Mucosa of descending colon (tissue), 3 donors: ENCODE data around the gene PCED1A. TPM values are rescaled to one million over a fixed set of nuclear protein-coding genes. Genes with fewer than 3 reads are reported as not detected.

Experiments
- ATAC-seq: fragments of 200-7000 bp; cut with Tn5 transposase; one replicate; pipeline ENCODE4 v1.9.1; 2020; ENCODE audit warnings: mild to moderate bottlenecking, moderate library complexity
- DNase-seq, 3 donors: peaks; one replicate each; pipeline ENCODE4 v3.0.0-alpha.2; 2020
- H3K36me3 ChIP-seq: fragments of 200-600 bp; one replicate; pipeline ENCODE4 v1.8.0; 2021; ENCODE audit warnings: low read depth, mild to moderate bottlenecking
- H3K4me1 ChIP-seq: fragments of 200-600 bp; one replicate; pipeline ENCODE4 v1.8.0; 2021; ENCODE audit warnings: low read depth, mild to moderate bottlenecking
- H3K4me3 ChIP-seq: fragments of 200-600 bp; one replicate; pipeline ENCODE4 v1.8.0; 2021; ENCODE audit warnings: mild to moderate bottlenecking
- H3K9me3 ChIP-seq: fragments of 200-600 bp; one replicate; pipeline ENCODE4 v1.8.0; 2021; ENCODE audit warnings: mild to moderate bottlenecking
- CTCF ChIP-seq: fragments of 200-600 bp; IDR thresholded peaks from one replicate; pipeline ENCODE4 v1.8.0; 2022; ENCODE audit warnings: antibody characterized with exemption, mild to moderate bottlenecking
- intact Hi-C, 2 donors: fragments of 100-400 bp; cut with DNase I in 1 of 2; cut with micrococcal nuclease in 1 of 2; formaldehyde crosslinking; loops; one replicate each; pipeline versions ENCODE4 v1.11.0 to v1.11.1; 2022; cut with DNase I, micrococcal nuclease
- total RNA-seq, 3 donors: library from RNA; stranded (reverse); fragmentation: NEBNext Ultra II Directional in 2 of 3; extraction: Animal tissue kit (Norgen Biotek cat#: 25700) in 2 of 3; gene quantifications; one replicate each; pipeline versions ENCODE4 v1.2.1 to v1.2.4, GENCODE V29; 2021 to 2023
- donor health status: DM: no; HTN: no; CAD: no; lungs with moderate emphysema.
- donor health status: DM: no; HTN: no; CAD: no.
- donor health status: DM: no; HTN: yes; CAD: no.

PCED1A gene
- total RNA-seq, 3 donors from 2014 or later, result 21.1 to 35.0 (median 29.6) TPM

- intact Hi-C loops, result no loop called here
- ATAC-seq, result no peak
- H3K9me3 ChIP-seq, result no peaks in the 10 kb centered on the region
- H3K36me3 ChIP-seq, result no peaks in the 10 kb centered on the region
- H3K4me3 ChIP-seq, result no peak overlapping the region
- TF ChIP-seq CTCF, result no peak
- no peak for DNase-seq
- no peaks in the 10 kb centered on the region for H3K4me1 ChIP-seq
Observed at GRCh38 chr20:2847802-2848201, 7.3 kb upstream of the PCED1A start.

- H3K36me3 ChIP-seq, result no peaks in the 10 kb centered on the region
- no peak overlapping the region for H3K4me3 ChIP-seq
- no peak for DNase-seq
- peaks cover 1% of the 10 kb centered on the region for H3K4me1 ChIP-seq
- no peak for TF ChIP-seq CTCF
- peak; percentile 54 for ATAC-seq
- H3K9me3 ChIP-seq, result no peaks in the 10 kb centered on the region
- intact Hi-C loops, result no loop called here
Observed at GRCh38 chr20:2846698-2847097, 6.2 kb upstream of the PCED1A start.

- intact Hi-C loops, result no loop called here
- DNase-seq (no peak), ATAC-seq (no peak)
- no peaks in the 10 kb centered on the region for H3K9me3 ChIP-seq
- no peaks in the 10 kb centered on the region for H3K36me3 ChIP-seq
- no peak for TF ChIP-seq CTCF
- H3K4me3 ChIP-seq, result no peak overlapping the region
- H3K4me1 ChIP-seq, result peaks cover 7% of the 10 kb centered on the region
Observed at GRCh38 chr20:2845607-2846006, 5.2 kb upstream of the PCED1A start.

GRCh38 chr20:2840967-2841531 lies 594 bp upstream of the PCED1A start:
- no peak for TF ChIP-seq CTCF
- DNase-seq (peak; percentile 58 to 80 (median 69)), ATAC-seq (peak; percentile 60)
- no peaks in the 10 kb centered on the region for H3K36me3 ChIP-seq
- H3K9me3 ChIP-seq, result no peaks in the 10 kb centered on the region
- intact Hi-C loops, result no loop called here
- H3K4me1 ChIP-seq, result peaks cover 7% of the 10 kb centered on the region
- H3K4me3 ChIP-seq, result peak overlapping the region; percentile 64

- DNase-seq (peak in 2 of 3 donors; percentile 14 to 71), ATAC-seq (no peak)
- peaks cover 7% of the 10 kb centered on the region for H3K4me1 ChIP-seq
- H3K4me3 ChIP-seq, result peak overlapping the region; percentile 64
- H3K9me3 ChIP-seq, result no peaks in the 10 kb centered on the region
- no peaks in the 10 kb centered on the region for H3K36me3 ChIP-seq
- intact Hi-C loops, result no loop called here
- no peak for TF ChIP-seq CTCF
Observed at GRCh38 chr20:2839732-2840137, 720 bp downstream of the PCED1A start.
